DND-41 (cell line): ENCODE results near the gene GAS5.
"Not testable (repeated sequence)": the region's sequence is repeated elsewhere in the genome, so short reads cannot be mapped to it uniquely, and the experiment has no call there.

Source experiments
- ATAC-seq: fragments of 200-7000 bp; cut with Tn5 transposase; 3 replicates; pipeline ENCODE4 v1.9.1; 2021; ENCODE audit warnings: low read depth; ENCODE audit not compliant: insufficient read depth
- DNase-seq: peaks from one replicate; pipeline ENCODE4 v3.0.0-alpha.2; 2020
- H2AFZ ChIP-seq: 2 replicates; pipeline ENCODE4 v1.6.0; 2012; ENCODE audit warnings: low read depth, low read length
- H3K27ac ChIP-seq: 2 replicates; pipeline ENCODE4 v1.5.1; 2012; ENCODE audit warnings: low read length, inconsistent platforms
- H3K27me3 ChIP-seq: fragments of 200-600 bp; sonication (generic); 2 replicates; pipeline ENCODE4 v1.6.0; 2012; ENCODE audit warnings: low read length, mild to moderate bottlenecking, inconsistent platforms; ENCODE audit not compliant: insufficient read depth, poor library complexity
- H3K36me3 ChIP-seq: 2 replicates; pipeline ENCODE4 v1.5.1; 2012; ENCODE audit warnings: low read length, inconsistent platforms; ENCODE audit not compliant: insufficient read depth
- H3K4me1 ChIP-seq: 2 replicates; pipeline ENCODE4 v1.5.1; 2012; ENCODE audit warnings: mild to moderate bottlenecking, low read length; ENCODE audit not compliant: insufficient read depth
- H3K4me2 ChIP-seq: 2 replicates; pipeline ENCODE4 v1.6.0; 2012; ENCODE audit warnings: mild to moderate bottlenecking, moderate library complexity, low read length, inconsistent platforms; ENCODE audit not compliant: insufficient read depth
- H3K4me3 ChIP-seq, 2 experiments: fragments of 200-600 bp in 1 of 2; shearing (Covaris generic) in 1 of 2; 2 replicates each; pipeline ENCODE4 v1.5.1; 2012 to 2016; ENCODE audit warnings: inconsistent platforms in 2 of 2, low read length in 2 of 2, mild to moderate bottlenecking in 2 of 2, low read depth in 1 of 2, moderate library complexity in 1 of 2
- H3K79me2 ChIP-seq: 2 replicates; pipeline ENCODE4 v1.6.0; 2012; ENCODE audit warnings: low read length, inconsistent platforms; ENCODE audit not compliant: insufficient read depth
- H3K9ac ChIP-seq: 2 replicates; pipeline ENCODE4 v1.6.0; 2012; ENCODE audit warnings: low read depth, mild to moderate bottlenecking, inconsistent platforms, low read length, moderate library complexity
- H3K9me3 ChIP-seq: 2 replicates; pipeline ENCODE4 v1.5.1; 2012; ENCODE audit warnings: low read length, moderate library complexity, mild to moderate bottlenecking, inconsistent platforms; ENCODE audit not compliant: insufficient read depth, severe bottlenecking
- H4K20me1 ChIP-seq: 2 replicates; pipeline ENCODE4 v1.6.0; 2012; ENCODE audit warnings: low read length; ENCODE audit not compliant: insufficient read depth
- CTCF ChIP-seq: IDR thresholded peaks from 2 replicates; pipeline ENCODE4 v1.5.1; 2012; ENCODE audit warnings: borderline replicate concordance, low read length, moderate library complexity, mild to moderate bottlenecking; ENCODE audit not compliant: poor library complexity, severe bottlenecking; ENCODE audit errors: extremely low read depth
- EZH2 ChIP-seq: IDR thresholded peaks from 3 replicates; pipeline ENCODE4 v1.6.1; 2012; ENCODE audit warnings: borderline replicate concordance, low read depth, mild to moderate bottlenecking, moderate library complexity, low read length, inconsistent platforms; ENCODE audit not compliant: severe bottlenecking

The GAS5 gene

GRCh38 chr1:173884701-173885100 is 16.9 kb upstream of the GAS5 start:
- ATAC-seq, result no peak
- H3K27me3 ChIP-seq, result no peaks in the 10 kb centered on the region
- TF ChIP-seq EZH2, result no peak
- no peak for TF ChIP-seq CTCF

GRCh38 chr1:173881117-173881516 is 13.3 kb upstream of the GAS5 start:
- H3K36me3 ChIP-seq, result peaks cover 28% of the 10 kb centered on the region
- not testable (repeated sequence) for H3K27me3 ChIP-seq, H3K4me1 ChIP-seq, H3K79me2 ChIP-seq, H3K4me2 ChIP-seq, H3K9me3 ChIP-seq, ATAC-seq, DNase-seq, H3K9ac ChIP-seq, H4K20me1 ChIP-seq, H2AFZ ChIP-seq, H3K4me3 ChIP-seq, H3K27ac ChIP-seq

More at GRCh38 chr1:173884701-173885100, 16.9 kb upstream of the GAS5 start:
- Histone ChIP-seq H3K79me2 (no peaks in the 10 kb centered on the region), H3K9ac (no peak overlapping the region), H4K20me1 (no peaks in the 10 kb centered on the region), H3K9me3 (no peaks in the 10 kb centered on the region), H3K4me2 (no peak overlapping the region), H2AFZ (no peak overlapping the region), H3K36me3 (peaks cover 29% of the 10 kb centered on the region), H3K27ac (no peak overlapping the region), H3K4me1 (no peaks in the 10 kb centered on the region), H3K4me3 (no peak overlapping the region)
- no peak for DNase-seq

- Histone ChIP-seq H3K27ac (no peak overlapping the region), H3K9ac (no peak overlapping the region), H3K36me3 (peaks cover 27% of the 10 kb centered on the region), H3K4me3 (no peak overlapping the region), H2AFZ (no peak overlapping the region), H3K27me3 (no peaks in the 10 kb centered on the region), H3K4me2 (no peak overlapping the region), H3K9me3 (no peaks in the 10 kb centered on the region), H4K20me1 (no peaks in the 10 kb centered on the region), H3K79me2 (peaks cover 2% of the 10 kb centered on the region; the same call in 1 of the 2 replicates), H3K4me1 (peaks cover 2% of the 10 kb centered on the region; the same call in 1 of the 2 replicates)
- no peak for ATAC-seq
- TF ChIP-seq EZH2, result no peak
- no peak for TF ChIP-seq CTCF
- no peak for DNase-seq
Observed at GRCh38 chr1:173878251-173878650, 10.5 kb upstream of the GAS5 start.

GRCh38 chr1:173876732-173877131 is 8.9 kb upstream of the GAS5 start:
- H3K9me3 ChIP-seq, result no peaks in the 10 kb centered on the region
- H3K27ac ChIP-seq, result no peak overlapping the region
- no peaks in the 10 kb centered on the region for H4K20me1 ChIP-seq
- TF ChIP-seq EZH2 (no peak), CTCF (no peak)
- peaks cover 32% of the 10 kb centered on the region for H3K36me3 ChIP-seq
- H2AFZ ChIP-seq, result no peak overlapping the region
- H3K4me2 ChIP-seq, result no peak overlapping the region
- H3K9ac ChIP-seq, result no peak overlapping the region
- peaks cover 12% of the 10 kb centered on the region; the same call in 1 of the 2 replicates for H3K4me1 ChIP-seq
- no peak for DNase-seq
- no peak overlapping the region for H3K4me3 ChIP-seq
- no peak for ATAC-seq
- H3K27me3 ChIP-seq, result no peaks in the 10 kb centered on the region
- peaks cover 2% of the 10 kb centered on the region; the same call in 1 of the 2 replicates for H3K79me2 ChIP-seq
